HG03060 (cell line): ENCODE results near the gene CAMK2D.

ENCODE experiments used
- ATAC-seq: cut with Tn5 transposase; IDR thresholded peaks from one replicate; pipeline ENCODE4 v1.9.1; 2021; ENCODE audit warnings: low read depth, moderate number of reproducible peaks; ENCODE audit not compliant: unreplicated experiment

The CAMK2D gene

GRCh38 chr4:113411496-113411938, 350.0 kb downstream of the CAMK2D start:
- ATAC-seq, result no peak

GRCh38 chr4:113410686-113411085, 350.9 kb downstream of the CAMK2D start:
- ATAC-seq, result no peak

DNA sequence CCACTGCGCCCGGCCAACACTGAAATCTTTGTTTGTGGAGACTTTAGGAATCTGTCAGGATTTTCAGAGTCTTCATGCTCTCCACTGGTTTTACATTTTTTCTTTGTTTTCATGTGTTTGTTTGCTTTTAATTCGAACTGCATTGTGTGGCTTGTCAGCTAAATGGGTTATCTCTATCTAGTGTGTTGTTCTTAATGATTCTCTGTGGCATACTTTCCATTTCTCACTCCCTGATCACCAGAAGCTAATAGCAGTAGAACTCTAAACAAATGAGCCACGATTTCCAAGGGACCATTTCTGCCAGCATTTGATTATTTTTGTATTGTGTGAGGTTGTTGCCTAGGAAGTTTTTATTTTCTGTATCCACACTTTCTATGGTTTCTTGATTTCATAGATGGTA, 352.4 kb downstream of the CAMK2D start:
- no peak for ATAC-seq

GRCh38 chr4:113407409-113407808, 354.1 kb downstream of the CAMK2D start:
- no peak for ATAC-seq

DNA sequence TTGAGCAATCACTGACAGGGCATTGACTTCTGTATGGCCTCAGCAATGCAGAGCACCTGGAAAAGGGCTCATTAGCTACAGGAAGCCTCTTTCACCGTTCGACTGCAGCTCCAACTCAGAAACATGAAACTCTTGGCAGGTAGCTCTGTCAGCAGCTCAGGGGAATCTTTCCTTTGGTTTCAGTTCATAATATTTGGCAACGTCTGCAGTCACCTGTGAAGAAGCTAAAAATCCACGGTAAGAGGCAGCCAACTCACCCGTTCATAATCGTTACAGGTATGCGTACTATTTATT, 354.9 kb downstream of the CAMK2D start:
- no peak for ATAC-seq

- no peak for ATAC-seq
These were observed 355.4 kb downstream of the CAMK2D start for GRCh38 chr4:113405874-113406722.

- no peak for ATAC-seq
These were observed 356.7 kb downstream of the CAMK2D start for GRCh38 chr4:113404841-113405240.

GRCh38 chr4:113404167-113404571, 357.4 kb downstream of the CAMK2D start:
- no peak for ATAC-seq
